Measurements from ENCODE around the gene ARID1A. TPM values are rescaled to one million over a fixed set of nuclear protein-coding genes. Genes with fewer than 3 reads are reported as not detected.
"Not testable (repeated sequence)": the region's sequence is repeated elsewhere in the genome, so short reads cannot be mapped to it uniquely, and the experiment has no call there.

Gene ARID1A
- total RNA-seq, 6 donors from 2014 or later: 61.3 to 102 (median 70.5) TPM

- DNase-seq (no peak), ATAC-seq (ENCODE audit: low FRiP score in 2 of 2) (no peak)
- no peak overlapping the region for H3K4me3 ChIP-seq
- peaks cover 0 to 2% (median 0%) of the 10 kb centered on the region in 4 donors for H3K36me3 ChIP-seq
- peak overlapping the region in 2 of 4 donors; percentile 12 to 48 for H3K27ac ChIP-seq
- H3K4me1 ChIP-seq: peaks cover 91 to 97% (median 96%) of the 10 kb centered on the region in 4 donors
- TF ChIP-seq POLR2AphosphoS5 (IDR thresholded peaks at IDR 0.05) (no peak), POLR2A (IDR thresholded peaks at IDR 0.05) (no peak), EP300 (IDR thresholded peaks at IDR 0.05) (no peak), CTCF (IDR thresholded peaks at IDR 0.05) (no peak)
- H3K27me3 ChIP-seq: no peaks in the 10 kb centered on the region
- no peaks in the 10 kb centered on the region for H3K9me3 ChIP-seq
Observed at GRCh38 chr1:26703478-26703877, 7.7 kb downstream of the ARID1A start.

- WGBS, 2 donors: 90 to 92% methylated on average over 5 of the region's 5 CpGs
- Histone ChIP-seq H3K9me3 (no peaks in the 10 kb centered on the region), H3K27me3 (no peaks in the 10 kb centered on the region), H3K4me1 (peaks cover 84 to 89% (median 86%) of the 10 kb centered on the region in 4 donors), H3K27ac (peak overlapping the region in 1 of 4 donors; percentile 68), H3K36me3 (peaks cover 0 to 12% (median 5%) of the 10 kb centered on the region in 4 donors), H3K4me3 (no peak overlapping the region)
- DNase-seq (no peak), ATAC-seq (ENCODE audit: low FRiP score in 2 of 2) (no peak)
- no peak for TF ChIP-seq POLR2AphosphoS5 (IDR thresholded peaks at IDR 0.05)
- no peak for TF ChIP-seq EP300 (IDR thresholded peaks at IDR 0.05)
Observed at GRCh38 chr1:26704629-26705028, 8.8 kb downstream of the ARID1A start.

- H3K9me3 ChIP-seq; H3K4me3 ChIP-seq; ATAC-seq (ENCODE audit: low FRiP score in 2 of 2); DNase-seq; H3K27me3 ChIP-seq: not testable (repeated sequence)
- peaks cover 0 to 18% (median 5%) of the 10 kb centered on the region in 4 donors for H3K36me3 ChIP-seq
- H3K27ac ChIP-seq: peak overlapping the region in 2 of 4 donors; percentile 62 to 68
- WGBS, 2 donors: 84% methylated on average over 4 of the region's 4 CpGs
- peaks cover 78 to 83% (median 80%) of the 10 kb centered on the region in 4 donors for H3K4me1 ChIP-seq
Observed at GRCh38 chr1:26705227-26705626, 9.4 kb downstream of the ARID1A start.

- 8 to 35% methylated on average over 1 of the region's 1 CpG for WGBS, 2 donors
- peak; percentile 47 to 63 for ATAC-seq (ENCODE audit: low FRiP score in 2 of 2)
- DNase-seq: no peak
Observed at GRCh38 chr1:26705788-26706311, 10.0 kb downstream of the ARID1A start.

GRCh38 chr1:26706315-26706714 is 10.5 kb downstream of the ARID1A start:
- no peak for DNase-seq
- peak overlapping the region; percentile 3 to 73 (median 65) for H3K27ac ChIP-seq
- no peak overlapping the region for H3K4me3 ChIP-seq
- no peaks in the 10 kb centered on the region for H3K27me3 ChIP-seq
- H3K4me1 ChIP-seq: peaks cover 68 to 78% (median 70%) of the 10 kb centered on the region in 4 donors
- H3K9me3 ChIP-seq: no peaks in the 10 kb centered on the region
- whole genome bisulfite sequencing, 2 donors: 2 to 6% methylated on average over 5 of the region's 5 CpGs
- TF ChIP-seq CTCF (IDR thresholded peaks at IDR 0.05) (no peak), POLR2A (IDR thresholded peaks at IDR 0.05) (no peak), EP300 (IDR thresholded peaks at IDR 0.05) (no peak)
- H3K36me3 ChIP-seq: peaks cover 0 to 20% (median 5%) of the 10 kb centered on the region in 4 donors
- no peak for ATAC-seq (ENCODE audit: low FRiP score in 2 of 2)

More at GRCh38 chr1:26705788-26706311, 10.0 kb downstream of the ARID1A start:
- TF ChIP-seq CTCF (IDR thresholded peaks at IDR 0.05): no peak
- TF ChIP-seq POLR2AphosphoS5 (IDR thresholded peaks at IDR 0.05): no peak
- TF ChIP-seq POLR2A (IDR thresholded peaks at IDR 0.05): no peak
- peak in 1 of 4 donors; percentile 45 for TF ChIP-seq EP300 (IDR thresholded peaks at IDR 0.05)
- Histone ChIP-seq H3K4me3 (no peak overlapping the region), H3K9me3 (no peaks in the 10 kb centered on the region), H3K27me3 (no peaks in the 10 kb centered on the region), H3K36me3 (peaks cover 0 to 18% (median 5%) of the 10 kb centered on the region in 4 donors), H3K4me1 (peaks cover 73 to 78% (median 75%) of the 10 kb centered on the region in 4 donors), H3K27ac (peak overlapping the region; percentile 3 to 73 (median 65))

- Histone ChIP-seq H3K27ac (peak overlapping the region in 1 of 4 donors; percentile 4), H3K4me3 (no peak overlapping the region), H3K27me3 (no peaks in the 10 kb centered on the region), H3K36me3 (peaks cover 0 to 23% (median 5%) of the 10 kb centered on the region in 4 donors), H3K9me3 (no peaks in the 10 kb centered on the region), H3K4me1 (peaks cover 54 to 67% (median 59%) of the 10 kb centered on the region in 4 donors)
- 81 to 82% methylated on average over 5 of the region's 5 CpGs for WGBS, 2 donors
- DNase-seq: no peak
- TF ChIP-seq POLR2A (IDR thresholded peaks at IDR 0.05) (no peak), POLR2AphosphoS5 (IDR thresholded peaks at IDR 0.05) (no peak), CTCF (IDR thresholded peaks at IDR 0.05) (no peak), EP300 (IDR thresholded peaks at IDR 0.05) (no peak)
- no peak for ATAC-seq (ENCODE audit: low FRiP score in 2 of 2)
Observed at GRCh38 chr1:26710811-26711210, 15.0 kb downstream of the ARID1A start.

Measured in upper lobe of left lung (tissue), 6 donors.